SK-N-SH treated with all-trans-retinoic acid at 6 μM for 48 hours (cell line): ENCODE data around the gene ADORA1.

Experiments used
- ARNTL ChIP-seq: fragments of 450-650 bp; formaldehyde crosslinking; IDR thresholded peaks from 2 replicates; pipeline ENCODE4 v1.5.0; 2020; ENCODE audit warnings: low read depth, mild to moderate bottlenecking, moderate library complexity, borderline replicate concordance
- ZNF8 ChIP-seq: fragments of 450-650 bp; formaldehyde crosslinking; IDR thresholded peaks from 2 replicates; pipeline ENCODE4 v1.5.0; 2020; ENCODE audit warnings: mild to moderate bottlenecking, moderate library complexity

DNA sequence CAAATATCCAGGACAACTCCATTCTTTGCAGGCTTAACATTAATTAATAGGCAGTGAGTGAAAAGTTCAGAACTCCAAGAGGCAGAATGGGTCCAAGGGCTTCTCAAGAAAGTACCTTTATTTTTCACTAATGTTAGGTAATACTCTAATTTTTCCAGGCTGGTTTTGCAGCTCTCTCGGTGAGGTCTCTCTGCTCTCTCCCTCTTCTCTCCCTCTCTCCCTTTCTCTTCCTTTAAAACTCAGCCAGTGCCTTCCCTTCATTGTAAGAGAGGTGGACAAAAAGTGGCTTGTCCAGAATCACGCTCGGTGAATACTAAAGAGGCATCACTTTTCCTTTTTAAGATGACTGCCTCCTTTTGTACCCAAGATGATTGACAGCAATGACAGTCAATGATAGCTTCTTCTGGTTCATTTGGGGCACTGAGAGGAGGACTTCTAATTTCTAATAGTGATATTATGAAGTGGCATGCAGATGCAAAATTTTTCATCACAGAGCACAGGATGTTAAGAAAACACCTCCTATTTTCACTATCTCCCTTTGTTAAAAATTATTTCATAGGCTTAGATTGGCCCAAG lies 60.3 kb downstream of the ADORA1 start:
- no peak for TF ChIP-seq ARNTL
- no peak for TF ChIP-seq ZNF8
